ENCODE measurements around the gene UBE2I.

- TF ChIP-seq POLR2AphosphoS5 (IDR thresholded peaks at IDR 0.05; ENCODE audit: low read depth, low read length) (no peak), POLR2A (IDR thresholded peaks at IDR 0.05; ENCODE audit: low read depth, low read length) (no peak), TAF1 (IDR thresholded peaks at IDR 0.05; ENCODE audit: borderline replicate concordance, low read depth, low read length) (no peak)
Observed at GRCh38 chr16:1357906-1358566, 48.6 kb downstream of the UBE2I start.

Measured in GM12892 (cell line).